Activated CD4-positive, alpha-beta T cell treated with anti-CD3 and anti-CD28 coated beads for 48 hours (primary cell): ENCODE results near the gene PMEPA1.

Experiments
- DNase-seq: peaks from one replicate; pipeline ENCODE4 v3.0.0-alpha.2; 2020

The PMEPA1 gene

DNA sequence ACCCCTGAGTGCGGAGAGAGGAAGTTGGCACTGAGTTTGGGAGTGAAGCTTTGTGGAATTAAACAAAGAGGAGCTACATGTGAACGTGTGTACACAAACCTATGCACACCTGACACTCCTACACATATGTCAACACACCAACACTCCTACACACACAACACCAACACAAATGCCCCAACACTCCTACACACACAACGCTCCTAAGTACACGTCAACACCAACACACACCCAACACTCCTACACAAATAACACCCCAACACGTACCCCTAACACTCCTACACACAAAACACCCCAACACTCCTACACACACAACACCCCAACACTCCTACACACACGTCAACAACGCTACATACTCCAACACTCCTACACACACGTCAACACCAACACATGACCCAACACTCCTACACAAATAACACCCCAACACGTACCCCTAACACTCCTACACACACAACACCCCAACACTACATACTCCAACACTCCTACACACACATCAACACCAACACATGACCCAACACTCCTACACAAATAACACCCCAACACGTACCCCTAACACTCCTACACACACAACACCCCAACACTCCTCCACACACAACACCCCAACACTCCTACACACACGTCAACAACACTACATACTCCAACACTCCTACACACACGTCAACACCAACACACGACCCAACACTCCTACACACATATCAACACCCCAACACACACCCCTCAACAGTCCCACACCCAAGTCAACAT lies 49.5 kb downstream of the PMEPA1 start:
- no peak for DNase-seq

DNA sequence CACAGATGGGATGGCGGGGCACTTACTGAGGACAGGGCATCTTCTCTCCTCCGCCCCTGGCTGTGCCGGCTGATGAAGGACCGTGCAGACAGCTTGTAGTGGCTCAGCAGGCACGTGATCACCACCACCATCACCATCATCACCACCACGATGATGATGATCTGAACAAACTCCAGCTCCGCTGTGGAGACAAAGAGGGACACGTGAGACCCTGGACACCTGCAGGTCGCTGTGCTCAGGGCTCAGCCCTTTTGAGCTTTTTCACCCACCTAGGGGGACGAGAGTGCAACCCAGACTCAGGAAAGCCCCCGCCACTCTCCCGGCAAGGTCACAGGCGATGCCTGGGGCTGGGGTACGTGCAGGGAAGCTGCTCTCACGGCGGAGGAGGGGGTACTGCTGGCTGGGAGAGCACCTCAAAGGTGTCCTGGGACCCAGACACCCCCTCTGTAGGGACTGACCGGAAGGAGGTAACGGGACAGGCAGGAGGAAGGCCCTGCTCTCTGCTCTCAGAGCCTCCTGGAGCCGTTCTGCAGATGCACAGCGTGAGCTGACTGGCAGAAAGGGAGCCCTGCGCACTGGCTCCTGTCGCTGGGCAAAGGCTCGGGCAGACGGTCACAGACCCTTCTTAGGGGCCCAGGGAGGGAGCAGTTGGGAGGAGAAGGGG lies 50.2 kb downstream of the PMEPA1 start:
- DNase-seq, result no peak

DNA sequence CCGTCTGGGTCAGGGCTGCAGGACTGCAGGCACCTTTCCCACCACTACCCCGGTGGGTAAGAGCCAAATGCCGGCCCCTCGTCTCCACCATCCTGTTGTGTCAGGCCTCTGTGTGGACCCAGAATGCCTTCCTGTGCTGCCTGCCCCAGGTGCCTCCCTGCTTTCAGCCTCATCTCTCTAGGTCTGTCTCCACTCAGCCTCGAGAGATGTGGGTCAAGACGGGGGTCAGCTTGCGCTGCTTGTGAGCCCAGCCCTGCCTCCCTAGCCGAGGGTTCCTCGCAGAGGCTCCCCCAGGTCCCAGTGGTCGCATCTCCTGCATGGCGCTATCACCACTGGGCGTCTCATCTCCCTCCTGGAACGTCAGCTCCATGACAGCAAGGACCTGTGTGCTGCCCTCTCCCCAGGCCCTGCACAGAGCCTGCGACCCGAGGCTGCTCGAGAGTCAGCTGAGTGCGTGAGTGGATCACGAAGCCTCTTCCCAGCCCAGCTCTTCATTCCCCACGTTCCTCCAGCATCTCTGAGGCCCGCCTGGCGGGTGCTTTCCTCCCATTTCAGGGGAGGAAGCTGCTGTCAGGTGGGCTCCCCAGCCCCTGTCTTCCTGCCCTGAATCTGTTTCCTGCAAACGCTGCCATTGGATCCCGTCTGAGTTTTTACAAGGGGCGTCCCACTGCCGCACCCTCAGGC lies 50.8 kb downstream of the PMEPA1 start:
- no peak for DNase-seq

DNA sequence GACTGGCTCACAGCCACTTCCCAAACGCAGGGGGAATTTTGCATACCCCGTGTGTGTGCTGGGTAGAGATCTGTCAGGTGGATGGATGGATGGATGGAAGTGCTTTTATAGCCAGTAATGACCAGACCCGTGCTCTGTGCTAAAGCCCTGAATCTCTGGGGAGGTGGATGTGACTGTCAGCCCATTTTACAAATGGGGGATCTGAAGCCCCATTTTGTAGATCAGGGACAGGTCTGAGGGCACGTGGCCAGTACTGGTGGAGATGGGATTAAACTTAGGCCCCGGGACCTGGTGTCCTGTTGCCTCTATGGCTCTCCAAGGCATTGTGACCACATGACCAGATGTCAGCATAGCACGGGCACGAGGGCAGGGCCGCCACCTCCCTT lies 51.4 kb downstream of the PMEPA1 start:
- no peak for DNase-seq

DNA sequence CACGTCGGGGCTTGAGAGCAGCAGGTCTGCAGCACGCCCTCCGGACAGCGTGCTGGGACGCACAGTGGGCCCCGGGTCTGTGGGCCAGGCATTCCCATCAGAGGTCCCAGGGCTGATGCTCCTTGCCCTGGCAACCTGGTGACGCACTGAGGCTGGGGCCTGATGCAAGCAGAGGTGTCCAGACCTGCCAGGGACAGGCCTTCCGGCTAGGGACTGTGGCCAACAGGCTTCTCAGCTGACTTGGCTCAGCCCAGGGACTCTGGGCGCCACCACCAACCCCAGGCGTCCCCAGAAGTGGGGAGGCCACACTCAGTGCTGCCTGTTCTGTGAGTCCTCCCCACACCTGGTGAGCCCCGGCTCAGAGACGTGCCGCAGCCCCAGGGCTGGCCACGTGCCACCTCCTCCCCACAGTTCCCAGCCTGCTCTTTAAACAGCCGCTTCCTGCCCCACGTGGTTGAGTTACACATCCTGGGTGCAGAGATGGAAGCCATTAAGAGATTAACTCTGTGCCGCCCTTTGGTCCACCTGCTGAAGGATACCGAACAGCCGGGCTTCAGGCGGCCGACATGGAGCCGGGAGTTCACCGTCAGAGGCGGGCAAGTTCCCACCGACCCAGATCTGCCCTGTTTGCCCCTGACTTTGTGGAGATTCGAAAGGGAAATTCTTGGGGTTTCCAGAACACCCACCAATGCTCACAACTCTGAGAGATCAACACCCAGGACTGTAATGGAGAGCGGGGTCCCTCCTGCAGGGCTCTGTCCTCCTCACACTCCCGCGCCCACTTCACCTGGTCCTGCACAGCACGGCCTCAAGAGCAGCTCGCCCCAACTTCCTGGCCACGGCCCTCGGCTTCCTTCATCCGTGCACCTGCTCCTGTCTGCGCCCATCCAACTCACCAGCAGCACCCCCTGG lies 52.0 kb downstream of the PMEPA1 start:
- DNase-seq, result peak; percentile 42

DNA sequence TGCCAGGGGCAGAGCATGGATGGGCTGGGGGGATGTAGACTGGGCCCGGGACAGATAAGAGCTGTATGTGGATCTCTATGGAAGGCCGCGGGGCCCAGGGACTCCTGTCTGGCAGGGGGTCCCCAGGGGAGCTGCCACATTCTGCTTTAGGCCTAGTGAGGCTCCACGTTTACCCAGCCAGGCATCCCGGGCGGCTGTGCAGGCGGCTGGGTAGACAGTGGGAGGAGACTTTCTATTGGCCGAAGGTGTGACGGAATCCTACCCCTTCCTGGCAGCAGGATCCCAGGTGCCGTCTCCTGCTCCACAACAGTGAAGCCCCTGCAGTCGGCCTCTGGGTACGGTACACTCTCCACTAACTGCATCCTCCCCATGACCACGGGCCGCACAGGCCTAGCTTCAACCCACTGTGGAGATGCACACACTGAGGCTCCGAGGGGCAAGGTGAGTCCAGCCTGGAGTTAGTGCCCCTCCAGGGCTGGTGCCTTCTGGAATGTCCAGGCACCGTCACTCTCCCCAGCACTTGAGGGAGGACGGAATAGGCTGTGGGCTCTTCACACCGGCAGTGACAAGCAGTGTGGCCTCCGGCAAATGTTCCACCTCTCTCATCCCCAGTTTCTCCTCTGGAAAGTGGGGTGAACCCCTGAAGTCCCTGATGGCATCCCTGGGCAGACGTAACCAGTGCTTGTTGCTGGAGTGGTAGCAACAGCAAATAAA lies 52.8 kb downstream of the PMEPA1 start:
- DNase-seq, result no peak

DNA sequence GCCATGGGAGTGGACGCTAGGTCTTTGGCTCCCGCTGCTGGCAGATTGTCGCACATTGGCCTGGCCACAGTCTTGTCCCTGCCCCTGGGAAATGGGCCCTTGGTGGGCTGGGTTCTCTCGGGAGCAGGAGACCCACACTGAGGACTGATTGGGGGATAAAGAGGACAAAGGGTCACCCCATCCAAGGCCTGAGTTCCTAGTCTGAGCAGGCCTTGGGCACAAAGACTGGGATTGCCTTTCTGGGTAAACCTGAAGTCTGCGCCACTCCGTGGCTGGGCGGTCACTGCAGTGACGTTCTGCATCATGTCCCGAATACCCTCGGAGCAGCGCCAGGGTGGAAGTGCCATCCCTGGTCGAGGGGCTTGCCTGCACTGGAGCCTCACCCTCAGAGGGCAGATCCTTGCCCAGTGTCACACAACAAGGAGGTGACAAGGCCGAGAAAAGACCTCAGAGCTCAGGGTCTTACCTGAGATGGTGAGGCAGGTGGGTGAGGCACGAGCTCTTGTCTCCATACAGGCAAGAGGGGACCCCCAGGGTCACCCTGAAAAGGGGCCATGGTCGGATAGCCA lies 53.5 kb downstream of the PMEPA1 start:
- DNase-seq, result no peak

DNA sequence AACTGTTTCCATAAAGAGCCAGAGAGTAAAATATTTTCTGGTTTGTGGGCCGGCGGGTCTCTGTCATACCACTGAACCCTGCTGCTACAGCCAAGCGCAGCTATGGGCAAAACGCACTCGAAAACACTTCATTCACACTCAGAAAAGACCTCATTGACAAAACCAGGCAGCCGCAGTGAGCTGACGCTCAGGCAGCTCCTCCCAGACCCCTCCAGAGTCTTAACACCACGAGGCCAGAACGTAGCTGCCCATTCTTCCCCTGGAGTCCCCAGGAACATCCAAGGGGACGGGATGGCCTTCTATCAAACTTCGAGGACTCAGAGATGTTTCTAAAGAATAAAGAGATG lies 54.0 kb downstream of the PMEPA1 start:
- no peak for DNase-seq

DNA sequence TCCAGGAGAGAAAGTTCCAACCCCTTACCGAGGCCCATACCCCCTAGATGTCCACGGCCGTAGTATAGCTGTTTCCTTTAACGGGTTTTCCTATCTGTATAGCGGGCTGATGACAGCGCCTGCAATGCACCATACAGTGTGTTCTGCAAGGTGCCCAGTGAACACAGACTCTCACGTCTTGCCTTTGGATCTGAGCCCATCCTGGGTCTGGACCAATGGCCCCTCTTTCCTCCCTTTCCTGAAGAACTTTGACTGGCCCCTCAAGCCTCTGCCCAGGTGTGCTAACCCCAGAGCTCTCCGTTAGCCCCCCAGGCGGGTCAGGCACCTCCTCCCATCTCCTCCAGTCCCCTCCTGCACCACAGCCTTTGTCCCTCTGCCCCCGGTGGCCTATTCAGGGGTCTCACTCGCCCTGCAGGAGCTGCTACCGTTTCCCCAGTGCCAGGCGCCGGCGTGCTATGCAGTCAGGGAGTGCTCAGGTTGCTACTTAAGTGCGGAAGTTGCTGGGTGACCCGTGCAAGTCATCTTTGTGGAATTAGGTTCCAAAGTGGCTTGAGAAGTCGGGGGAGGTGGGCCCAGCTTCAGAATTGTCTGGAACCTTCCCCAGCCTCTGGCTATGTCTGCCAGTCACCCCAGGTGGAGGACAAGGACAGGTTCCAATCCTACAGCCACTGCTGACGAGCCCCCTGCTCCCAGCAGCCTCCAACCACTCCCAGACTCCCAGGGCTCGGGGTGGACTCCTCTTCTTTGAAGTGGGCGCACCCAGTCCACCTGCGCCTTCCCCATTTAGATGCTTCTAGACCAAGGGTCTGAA lies 54.6 kb downstream of the PMEPA1 start:
- no peak for DNase-seq

DNA sequence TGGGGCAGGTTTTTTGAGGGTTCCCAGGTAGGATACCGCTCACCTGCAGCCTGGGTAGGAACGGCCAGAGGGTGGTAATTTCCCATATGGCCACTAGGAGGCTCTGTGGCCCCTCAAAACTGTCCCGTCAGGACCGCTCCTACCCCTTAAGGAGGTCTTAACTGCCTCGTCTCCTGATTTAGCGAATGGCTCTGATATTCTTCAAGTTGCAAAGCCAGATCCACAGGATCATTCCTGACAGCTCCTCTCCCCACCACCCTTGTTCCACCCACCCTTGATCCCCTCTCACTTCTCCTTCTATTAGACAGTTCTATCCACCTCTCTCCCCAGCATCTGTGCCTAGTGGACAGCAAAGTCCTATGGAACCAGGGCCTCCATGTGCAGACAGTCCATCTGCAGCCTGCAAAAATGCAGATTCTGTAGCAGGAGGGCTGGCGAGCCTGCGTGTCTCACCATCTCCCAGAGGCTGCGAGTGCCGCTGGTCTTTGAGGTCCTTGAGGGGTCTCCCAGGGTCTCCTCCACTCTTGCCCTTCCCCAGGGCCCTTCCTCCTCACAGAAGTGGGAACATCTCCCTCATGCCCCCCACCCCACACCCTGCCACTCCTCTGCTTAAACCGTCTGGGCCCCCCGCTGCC lies 55.3 kb downstream of the PMEPA1 start:
- peak; percentile 66 for DNase-seq

DNA sequence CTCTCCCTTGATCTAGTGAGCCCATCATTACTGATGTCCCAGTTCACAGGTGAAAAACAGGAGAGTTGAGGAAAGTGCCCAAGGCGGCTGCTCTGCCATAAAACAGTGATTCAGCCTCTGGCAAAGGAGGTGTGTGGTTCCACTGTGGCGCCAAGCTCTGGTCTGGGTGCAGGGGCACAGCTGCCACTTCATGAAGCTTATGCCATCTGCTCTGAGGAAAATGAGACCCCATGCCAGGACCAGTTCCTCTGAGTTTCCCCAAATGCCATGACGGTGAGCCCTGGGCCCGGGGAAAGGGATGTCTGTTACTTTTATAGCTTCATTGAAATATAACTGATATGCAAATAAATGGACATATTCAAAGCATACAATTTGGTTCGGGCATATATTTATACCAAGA lies 55.9 kb downstream of the PMEPA1 start:
- DNase-seq, result no peak

DNA sequence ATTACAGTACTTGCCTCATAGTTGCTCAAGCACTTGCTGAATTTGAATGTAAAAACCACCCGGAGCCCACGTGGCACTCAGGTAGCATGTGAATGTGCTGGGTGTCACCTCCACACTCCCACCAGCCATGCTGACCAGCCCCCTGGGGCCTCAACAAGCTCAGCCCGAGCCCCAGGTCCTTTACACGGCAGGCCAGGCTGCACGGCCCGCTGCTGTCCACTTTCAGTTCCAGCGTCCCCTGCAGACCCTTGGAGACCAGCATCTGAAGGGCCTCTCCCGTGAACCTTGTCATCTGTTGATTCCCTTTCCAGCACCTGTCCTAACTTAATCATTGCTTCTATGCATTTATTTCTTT lies 56.3 kb downstream of the PMEPA1 start:
- no peak for DNase-seq

DNA sequence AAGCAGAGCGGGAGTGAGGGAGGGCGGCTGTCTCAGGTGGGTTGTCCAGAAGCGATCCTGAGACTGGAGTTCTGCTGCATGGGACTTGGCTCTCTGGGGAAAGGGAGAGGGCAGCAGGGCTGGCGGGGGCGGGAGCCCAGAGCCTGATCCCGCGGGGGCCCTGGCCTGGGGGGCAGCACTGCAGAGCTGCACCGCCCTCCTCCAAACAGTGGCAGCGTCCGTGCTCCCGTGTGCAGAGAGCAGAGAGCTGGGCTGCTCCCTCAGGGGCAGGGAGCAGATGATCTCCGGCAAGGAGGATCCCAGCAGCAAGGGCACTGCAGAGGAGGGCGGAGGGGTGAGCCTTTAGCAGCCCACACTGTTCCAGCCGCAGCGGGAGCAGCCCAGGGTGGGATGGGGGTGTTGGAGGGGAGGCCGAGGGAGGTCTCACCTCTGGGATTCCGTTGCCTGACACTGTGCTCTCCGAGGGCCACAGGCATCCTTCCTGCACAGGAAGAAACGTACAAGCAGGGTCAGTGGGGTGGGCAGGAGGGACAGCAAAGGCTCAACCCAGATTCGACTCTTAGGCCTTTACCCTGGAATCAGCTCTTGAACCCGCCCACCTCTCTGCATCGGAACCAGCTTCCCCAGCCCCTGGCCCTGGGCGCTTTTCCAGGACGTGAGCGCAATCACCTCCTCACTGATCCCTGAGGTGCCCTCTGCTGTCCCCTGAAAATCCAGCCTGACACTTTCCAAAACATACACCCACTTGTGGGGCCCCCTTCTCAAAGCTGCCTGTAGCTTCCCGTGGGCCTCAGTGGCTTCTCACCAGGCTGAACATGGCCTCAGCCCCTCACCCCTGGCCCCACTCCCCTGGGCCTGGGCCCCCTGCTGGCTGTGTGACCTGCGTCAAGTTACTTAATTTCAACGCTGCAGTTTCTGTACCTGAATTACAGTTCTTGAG lies 56.9 kb downstream of the PMEPA1 start:
- no peak for DNase-seq

DNA sequence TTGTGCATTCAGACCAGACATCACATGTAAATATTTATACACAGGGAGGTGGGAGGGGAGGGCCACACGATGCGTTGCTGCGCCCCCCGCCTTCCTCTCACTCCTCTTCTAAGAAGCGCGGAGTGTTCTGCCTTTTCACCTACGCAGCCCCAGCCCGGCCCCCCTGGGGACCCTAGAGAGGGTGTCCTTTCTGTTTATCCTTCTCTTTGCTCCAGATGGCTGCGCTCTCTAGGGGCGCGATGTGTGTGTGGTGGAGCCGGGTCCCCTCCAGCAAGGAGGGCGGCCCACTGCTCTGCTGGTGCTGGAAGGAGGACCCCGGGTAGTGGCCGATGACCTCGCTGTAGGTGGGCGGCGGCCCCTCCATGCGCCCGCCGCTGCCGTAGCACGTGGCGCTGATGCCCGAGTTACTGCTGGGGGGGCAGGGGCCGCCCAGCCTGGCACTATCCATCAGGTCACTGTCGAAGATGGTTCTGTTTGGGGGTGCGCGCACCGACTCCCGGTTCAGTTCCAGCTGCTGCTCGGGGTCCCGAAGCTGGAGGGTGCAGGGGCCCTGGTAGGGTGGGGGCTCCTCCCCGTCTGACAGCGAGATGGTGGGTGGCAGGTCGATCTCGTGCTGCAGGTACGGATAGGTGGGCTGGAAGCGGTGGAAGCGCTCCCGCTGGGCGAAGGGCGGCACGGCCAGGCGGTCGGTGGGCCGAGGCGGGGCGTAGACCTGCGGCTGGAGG lies 57.8 kb downstream of the PMEPA1 start:
- DNase-seq, result no peak

DNA sequence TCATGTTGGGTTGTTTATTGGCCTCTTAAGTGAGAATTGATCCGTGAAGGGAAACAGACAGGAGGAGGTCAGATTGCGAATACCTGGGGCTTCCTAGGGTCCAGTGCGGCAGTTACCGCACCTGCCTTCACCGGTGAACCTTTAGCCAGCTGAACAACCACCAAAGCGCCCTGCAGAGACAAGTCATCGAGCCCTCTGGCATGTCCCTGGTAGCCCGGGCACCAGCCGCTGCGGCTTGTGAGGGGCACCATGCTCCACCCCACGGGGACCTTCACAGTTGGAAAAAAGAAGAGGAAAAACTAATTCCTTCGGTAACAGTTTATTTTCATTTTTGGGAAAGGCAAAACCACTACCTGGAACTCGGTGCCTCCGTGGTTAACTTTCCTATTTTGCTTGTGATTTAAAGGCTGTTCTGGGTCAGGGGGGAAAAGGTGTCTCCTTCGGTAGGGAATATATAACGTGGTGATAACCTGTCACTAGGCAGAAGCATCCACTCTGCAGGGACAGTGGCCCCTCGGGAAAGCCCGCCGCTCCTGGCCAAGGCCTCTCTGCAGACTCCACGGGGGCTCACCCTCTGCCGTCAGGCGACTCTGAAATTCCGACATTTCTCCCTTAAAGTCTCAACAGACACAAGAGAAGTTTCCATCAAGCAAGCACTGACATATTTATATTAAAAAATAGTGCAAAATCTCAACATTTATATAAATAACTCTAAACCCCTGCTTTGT lies 58.9 kb downstream of the PMEPA1 start:
- DNase-seq, result no peak

DNA sequence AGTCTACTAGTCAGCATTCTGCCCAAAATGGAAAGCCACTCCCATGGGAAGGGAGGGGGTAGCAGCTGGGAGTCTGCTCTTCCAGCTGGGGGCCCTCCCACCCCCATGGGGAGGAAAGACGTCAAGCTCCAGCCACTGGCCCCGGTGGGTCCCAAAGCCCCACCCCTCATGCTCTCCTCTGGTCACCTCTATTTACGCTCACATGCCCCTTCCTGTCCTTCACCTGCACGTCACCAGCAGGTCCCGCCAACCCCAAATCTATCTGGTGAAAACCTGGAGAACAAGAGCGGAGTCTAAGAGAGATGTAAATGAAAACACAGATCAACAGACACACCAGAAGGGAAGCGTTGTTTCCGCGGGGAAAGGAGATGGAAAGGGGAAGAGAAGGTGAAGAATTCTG lies 59.5 kb downstream of the PMEPA1 start:
- DNase-seq, result no peak

DNA sequence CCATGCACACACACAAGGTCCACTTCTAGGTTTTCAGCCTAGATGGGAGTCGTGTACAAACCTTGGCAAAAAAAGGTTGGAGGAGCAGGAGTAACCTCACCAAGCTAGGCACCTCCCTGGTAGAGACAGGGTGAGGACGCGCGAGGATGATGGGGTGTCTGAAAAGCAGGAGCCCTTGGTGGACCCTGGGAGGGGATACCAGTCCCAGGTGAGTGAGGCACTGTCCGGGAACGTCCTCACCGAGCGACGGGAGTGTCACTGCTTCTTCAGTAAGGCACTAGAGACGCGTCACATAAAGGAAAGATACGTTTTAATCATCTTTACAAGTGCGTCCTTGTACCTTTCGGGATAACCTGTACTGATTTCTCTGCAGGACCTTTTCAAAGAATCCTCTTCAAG lies 60.2 kb downstream of the PMEPA1 start:
- DNase-seq, result no peak

DNA sequence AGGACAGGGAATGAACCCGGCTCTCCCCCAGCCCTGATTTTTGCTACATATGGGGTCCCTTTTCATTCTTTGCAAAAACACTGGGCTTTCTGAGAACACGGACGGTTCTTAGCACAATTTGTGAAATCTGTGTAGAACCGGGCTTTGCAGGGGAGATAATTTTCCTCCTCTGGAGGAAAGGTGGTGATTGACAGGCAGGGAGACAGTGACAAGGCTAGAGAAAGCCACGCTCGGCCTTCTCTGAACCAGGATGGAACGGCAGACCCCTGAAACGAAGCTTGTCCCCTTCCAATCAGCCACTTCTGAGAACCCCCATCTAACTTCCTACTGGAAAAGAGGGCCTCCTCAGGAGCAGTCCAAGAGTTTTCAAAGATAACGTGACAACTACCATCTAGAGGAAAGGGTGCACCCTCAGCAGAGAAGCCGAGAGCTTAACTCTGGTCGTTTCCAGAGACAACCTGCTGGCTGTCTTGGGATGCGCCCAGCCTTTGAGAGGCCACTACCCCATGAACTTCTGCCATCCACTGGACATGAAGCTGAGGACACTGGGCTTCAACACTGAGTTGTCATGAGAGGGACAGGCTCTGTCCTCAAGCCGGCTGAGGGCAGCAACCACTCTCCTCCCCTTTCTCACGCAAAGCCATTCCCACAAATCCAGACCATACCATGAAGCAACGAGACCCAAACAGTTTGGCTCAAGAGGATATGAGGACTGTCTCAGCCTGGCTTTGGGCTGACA lies 60.8 kb downstream of the PMEPA1 start:
- DNase-seq, result no peak
